ENCODE results near the gene TM4SF1. TPM values are rescaled to one million over a fixed set of nuclear protein-coding genes. Genes with fewer than 3 reads are reported as not detected.

Gene TM4SF1
- total RNA-seq, 1 donor from 2014 or later = 43.0 TPM

DNA sequence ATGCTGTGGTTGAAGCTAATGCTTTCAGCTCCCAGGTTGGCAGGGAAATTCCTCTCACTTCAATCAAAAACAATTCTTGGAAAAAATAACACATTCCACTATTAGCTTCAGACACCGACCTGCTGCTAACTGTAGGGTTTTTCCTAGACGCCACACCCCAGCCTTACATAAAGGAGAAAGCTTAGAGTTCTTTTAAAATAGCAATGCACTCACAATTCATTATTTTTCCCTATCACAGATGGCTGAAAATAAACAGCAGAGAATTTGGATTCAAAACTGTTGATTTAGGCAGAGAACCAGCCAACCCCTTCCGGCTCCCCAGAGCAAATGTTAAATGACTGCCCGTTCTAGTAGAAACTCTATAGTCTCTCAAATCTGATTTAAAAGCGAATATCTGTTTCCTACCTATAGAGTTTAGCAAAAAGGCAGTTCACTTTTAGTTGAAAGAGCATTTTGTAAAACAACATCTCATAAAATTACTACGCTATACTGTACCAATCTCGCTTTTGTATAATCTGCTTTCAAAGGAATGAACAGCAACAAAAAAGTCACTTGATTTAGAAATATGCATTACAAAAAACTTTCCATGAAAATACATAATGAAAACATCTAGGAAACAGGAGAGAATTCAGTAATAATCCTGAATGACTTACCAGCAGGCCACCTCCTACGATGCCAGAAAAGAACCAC lies 586 bp downstream of the TM4SF1 start:
- Histone ChIP-seq H3K27me3 (ENCODE audit: control insufficient read depth, insufficient read depth, low read length) (no peaks in the 10 kb centered on the region), H3K36me3 (ENCODE audit: control insufficient read depth, insufficient read depth, low read length) (no peaks in the 10 kb centered on the region), H3K4me3 (ENCODE audit: low read depth, low read length) (peak overlapping the region; percentile 75)
- TF ChIP-seq, protein P1, sequence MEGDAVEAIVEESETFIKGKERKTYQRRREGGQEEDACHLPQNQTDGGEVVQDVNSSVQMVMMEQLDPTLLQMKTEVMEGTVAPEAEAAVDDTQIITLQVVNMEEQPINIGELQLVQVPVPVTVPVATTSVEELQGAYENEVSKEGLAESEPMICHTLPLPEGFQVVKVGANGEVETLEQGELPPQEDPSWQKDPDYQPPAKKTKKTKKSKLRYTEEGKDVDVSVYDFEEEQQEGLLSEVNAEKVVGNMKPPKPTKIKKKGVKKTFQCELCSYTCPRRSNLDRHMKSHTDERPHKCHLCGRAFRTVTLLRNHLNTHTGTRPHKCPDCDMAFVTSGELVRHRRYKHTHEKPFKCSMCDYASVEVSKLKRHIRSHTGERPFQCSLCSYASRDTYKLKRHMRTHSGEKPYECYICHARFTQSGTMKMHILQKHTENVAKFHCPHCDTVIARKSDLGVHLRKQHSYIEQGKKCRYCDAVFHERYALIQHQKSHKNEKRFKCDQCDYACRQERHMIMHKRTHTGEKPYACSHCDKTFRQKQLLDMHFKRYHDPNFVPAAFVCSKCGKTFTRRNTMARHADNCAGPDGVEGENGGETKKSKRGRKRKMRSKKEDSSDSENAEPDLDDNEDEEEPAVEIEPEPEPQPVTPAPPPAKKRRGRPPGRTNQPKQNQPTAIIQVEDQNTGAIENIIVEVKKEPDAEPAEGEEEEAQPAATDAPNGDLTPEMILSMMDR (IDR thresholded peaks at IDR 0.05; ENCODE audit: insufficient read depth, low read length, poor library complexity, severe bottlenecking) = no peak
- no peak for DNase-seq (ENCODE audit: low read depth)

DNA sequence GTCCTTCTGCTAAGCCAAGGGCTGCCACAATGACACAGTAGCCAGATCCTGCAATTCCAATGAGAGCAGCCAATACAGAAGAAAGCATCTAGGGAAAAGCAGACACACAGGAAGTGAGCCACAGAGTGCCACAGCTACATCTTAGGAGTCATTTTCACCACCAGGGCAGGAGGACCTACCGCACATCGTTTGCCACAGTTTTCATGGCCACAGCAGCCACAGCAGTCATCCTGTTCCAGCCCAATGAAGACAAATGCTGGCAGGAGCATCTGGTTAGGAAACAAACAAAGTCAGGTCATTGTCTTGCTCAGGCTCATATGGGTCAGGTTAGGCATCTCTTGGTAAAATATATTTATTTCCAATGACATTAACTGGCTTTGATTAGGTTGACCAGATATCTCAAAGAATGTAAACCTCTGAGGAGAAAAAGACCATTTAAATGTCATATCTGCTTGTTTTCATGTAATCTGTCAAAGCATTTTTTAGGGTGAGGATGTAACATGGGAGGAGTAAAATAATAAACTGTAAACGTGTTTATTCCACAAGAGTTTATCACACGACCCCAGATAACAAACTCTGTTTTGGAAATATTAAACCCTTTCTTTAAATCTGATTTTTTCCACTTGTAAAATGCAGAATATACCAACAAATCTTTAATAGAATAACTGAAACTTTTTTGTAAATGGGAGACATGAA lies 1.8 kb downstream of the TM4SF1 start:
- Histone ChIP-seq H3K27me3 (ENCODE audit: control insufficient read depth, insufficient read depth, low read length) (no peaks in the 10 kb centered on the region), H3K4me3 (ENCODE audit: low read depth, low read length) (peak overlapping the region; percentile 75), H3K36me3 (ENCODE audit: control insufficient read depth, insufficient read depth, low read length) (peaks cover 1% of the 10 kb centered on the region)
- no peak for DNase-seq (ENCODE audit: low read depth)
- TF ChIP-seq, protein P1 (IDR thresholded peaks at IDR 0.05; ENCODE audit: insufficient read depth, low read length, poor library complexity, severe bottlenecking) = no peak

DNA sequence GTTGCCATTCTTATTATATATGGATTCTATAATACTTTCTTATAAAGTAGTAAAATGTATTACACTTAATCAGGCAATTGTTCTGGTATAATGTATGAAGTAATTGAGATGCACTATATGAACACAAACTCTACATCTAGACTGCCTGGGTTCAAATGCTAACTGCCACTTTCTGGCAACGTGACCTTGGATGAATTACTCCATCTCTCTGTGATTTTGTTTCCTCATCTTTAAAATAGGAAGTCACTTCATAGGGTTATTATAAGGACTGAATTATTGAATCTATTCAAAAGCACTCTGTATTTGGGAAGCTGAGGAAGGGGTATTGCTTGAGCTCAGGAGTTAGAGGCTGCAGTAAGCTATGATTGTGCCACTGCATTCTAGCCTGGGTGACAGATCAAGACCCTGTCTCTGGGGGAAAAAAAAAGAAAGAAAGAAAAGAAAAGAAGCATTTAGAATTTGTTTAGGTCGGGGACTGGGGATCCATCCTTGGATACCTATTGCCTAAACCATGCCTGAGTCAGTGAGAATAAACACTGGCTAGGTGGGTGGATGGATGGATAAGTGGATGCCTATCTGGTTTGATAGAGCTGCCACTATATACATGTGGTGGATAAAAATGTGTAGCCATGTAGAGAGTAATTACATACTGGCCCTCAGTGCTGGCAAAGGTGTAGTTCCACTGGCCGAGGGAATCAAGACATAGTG lies 2.5 kb downstream of the TM4SF1 start:
- H3K27me3 ChIP-seq (ENCODE audit: control insufficient read depth, insufficient read depth, low read length) = no peaks in the 10 kb centered on the region
- TF ChIP-seq, protein P1 (IDR thresholded peaks at IDR 0.05; ENCODE audit: insufficient read depth, low read length, poor library complexity, severe bottlenecking) = no peak
- peaks cover 1% of the 10 kb centered on the region for H3K36me3 ChIP-seq (ENCODE audit: control insufficient read depth, insufficient read depth, low read length)
- H3K4me3 ChIP-seq (ENCODE audit: low read depth, low read length) = no peak overlapping the region
- DNase-seq (ENCODE audit: low read depth) = no peak

DNA sequence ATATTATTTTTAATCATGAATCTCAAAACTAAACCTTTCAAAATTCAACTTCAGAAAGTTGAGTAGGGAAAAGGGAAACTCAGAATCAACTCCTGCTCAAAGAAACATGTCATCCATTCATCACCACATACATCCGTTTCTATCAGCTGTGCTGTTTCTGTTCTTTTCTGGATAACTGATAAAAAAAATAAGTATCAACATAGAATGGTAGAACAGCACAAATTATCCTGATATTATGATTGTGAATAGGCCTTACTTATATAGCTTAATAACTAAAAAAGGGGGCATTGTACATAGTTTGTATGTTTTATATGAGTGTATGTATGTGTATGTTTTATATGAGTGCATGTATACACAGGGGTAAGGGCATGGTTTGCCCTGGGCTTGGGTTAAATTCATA lies 3.1 kb downstream of the TM4SF1 start:
- peaks cover 1% of the 10 kb centered on the region for H3K36me3 ChIP-seq (ENCODE audit: control insufficient read depth, insufficient read depth, low read length)
- TF ChIP-seq, protein P1 (IDR thresholded peaks at IDR 0.05; ENCODE audit: insufficient read depth, low read length, poor library complexity, severe bottlenecking) = no peak
- no peak overlapping the region for H3K4me3 ChIP-seq (ENCODE audit: low read depth, low read length)
- H3K27me3 ChIP-seq (ENCODE audit: control insufficient read depth, insufficient read depth, low read length) = no peaks in the 10 kb centered on the region
- DNase-seq (ENCODE audit: low read depth) = no peak

DNA sequence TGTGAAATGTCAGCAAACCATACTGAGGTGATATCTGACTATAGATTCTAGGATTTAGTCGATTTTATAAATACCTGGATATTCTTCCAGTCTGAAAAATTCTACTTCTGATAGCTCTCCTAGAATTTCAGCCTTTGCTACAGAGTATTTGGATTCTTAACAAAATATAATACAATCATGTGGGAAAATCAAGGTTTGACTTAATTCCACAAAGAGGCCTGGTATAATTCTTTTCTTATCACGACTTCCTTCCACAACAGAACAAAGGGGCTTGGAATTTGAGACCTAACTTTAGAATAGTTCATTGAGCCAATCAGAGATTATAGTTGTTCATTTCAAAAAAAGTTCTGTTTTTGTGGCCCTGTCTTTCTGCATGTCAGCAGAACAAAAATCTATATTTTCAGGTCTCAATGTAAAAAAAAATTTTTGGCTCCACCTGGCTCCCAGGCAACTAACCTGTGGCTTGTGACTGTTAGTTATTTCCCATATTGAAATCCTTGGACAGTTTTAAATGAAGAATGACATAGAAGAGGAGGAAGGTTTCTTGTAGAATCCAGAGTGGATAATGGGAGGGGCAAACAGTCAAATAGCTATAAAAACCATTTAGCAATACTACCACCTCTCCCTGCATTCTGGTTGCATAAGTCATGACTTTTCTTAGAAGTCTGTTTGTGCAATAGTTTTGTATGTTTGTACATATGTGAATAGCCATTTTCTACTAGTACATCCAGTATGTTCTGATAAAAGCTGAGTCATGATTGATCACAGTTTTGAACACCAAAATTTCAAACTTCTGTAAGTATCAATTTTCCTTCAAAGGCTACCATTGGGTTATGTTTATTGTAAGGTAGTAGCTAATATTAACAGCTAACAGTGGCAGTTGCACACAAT lies 4.0 kb downstream of the TM4SF1 start:
- Histone ChIP-seq H3K4me3 (ENCODE audit: low read depth, low read length) (no peak overlapping the region), H3K36me3 (ENCODE audit: control insufficient read depth, insufficient read depth, low read length) (peaks cover 1% of the 10 kb centered on the region), H3K27me3 (ENCODE audit: control insufficient read depth, insufficient read depth, low read length) (no peaks in the 10 kb centered on the region)
- TF ChIP-seq, protein P1 (IDR thresholded peaks at IDR 0.05; ENCODE audit: insufficient read depth, low read length, poor library complexity, severe bottlenecking) = no peak
- DNase-seq (ENCODE audit: low read depth) = no peak

All from kidney epithelial cell (primary cell).